Activated CD4-positive, CD25-positive, alpha-beta regulatory T cell (primary cell): ENCODE results near the gene SLIT1.

ENCODE experiments used
- DNase-seq, 4 experiments: peaks; one replicate each; lab custom pipeline; 2025; lab: John Stamatoyannopoulos, UW

The SLIT1 gene

GRCh38 chr10:97200616-97201015 lies 14.9 kb upstream of the SLIT1 start:
- no peak for DNase-seq

GRCh38 chr10:97199152-97199551 lies 13.4 kb upstream of the SLIT1 start:
- DNase-seq, result no peak

DNA sequence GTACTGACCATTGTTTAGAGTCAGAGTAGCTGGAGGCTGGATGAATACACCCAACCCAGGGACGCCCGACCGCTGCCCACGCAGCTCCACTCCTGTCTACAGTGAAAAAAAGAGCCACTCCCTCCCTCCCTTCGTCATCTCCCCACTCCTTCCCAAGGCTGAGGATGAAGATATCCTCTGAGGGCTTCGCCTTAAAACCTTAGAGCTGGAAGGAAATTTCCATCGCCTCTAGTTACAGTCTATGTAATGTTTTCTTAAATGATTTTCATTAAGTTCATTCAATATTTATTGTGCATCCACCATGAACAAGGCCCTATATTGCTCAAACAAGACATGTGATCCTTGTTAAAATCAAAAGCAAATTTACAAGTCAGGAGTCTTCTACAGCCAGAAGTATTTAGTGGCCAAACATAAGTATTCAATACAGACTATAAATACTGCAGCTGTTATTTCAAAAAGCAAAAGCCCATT lies 11.3 kb upstream of the SLIT1 start:
- no peak for DNase-seq

- DNase-seq, result peak; percentile 15 to 33 (median 30)
Measured at GRCh38 chr10:97196223-97197029, 10.7 kb upstream of the SLIT1 start.

DNA sequence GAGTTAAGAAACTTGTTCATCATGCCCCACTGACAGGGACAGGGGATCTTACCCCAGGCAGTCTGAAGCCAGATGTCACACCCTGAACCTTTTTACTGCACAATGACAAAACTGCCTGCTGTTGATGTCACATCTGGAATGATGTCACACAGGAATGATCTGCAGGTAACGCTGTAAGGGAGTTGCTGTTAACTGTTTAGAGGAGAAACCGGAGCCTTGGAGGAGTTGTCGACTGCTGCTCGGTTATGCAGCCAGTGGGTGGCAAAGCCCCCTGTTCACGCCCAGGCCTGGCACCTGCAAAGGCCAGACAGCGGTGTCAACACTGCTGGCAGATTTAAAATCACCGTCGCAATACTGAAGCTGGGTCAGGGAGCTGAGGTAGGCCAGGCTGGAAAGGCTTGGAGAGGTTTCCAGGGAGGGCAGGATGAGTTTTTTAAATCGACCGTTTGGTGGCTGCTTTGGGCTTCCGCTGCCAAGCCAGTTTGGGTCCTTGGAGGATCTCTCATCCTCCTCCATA lies 10.0 kb upstream of the SLIT1 start:
- DNase-seq, result no peak

- DNase-seq, result no peak
Measured at GRCh38 chr10:97192952-97193435, 7.2 kb upstream of the SLIT1 start.

DNA sequence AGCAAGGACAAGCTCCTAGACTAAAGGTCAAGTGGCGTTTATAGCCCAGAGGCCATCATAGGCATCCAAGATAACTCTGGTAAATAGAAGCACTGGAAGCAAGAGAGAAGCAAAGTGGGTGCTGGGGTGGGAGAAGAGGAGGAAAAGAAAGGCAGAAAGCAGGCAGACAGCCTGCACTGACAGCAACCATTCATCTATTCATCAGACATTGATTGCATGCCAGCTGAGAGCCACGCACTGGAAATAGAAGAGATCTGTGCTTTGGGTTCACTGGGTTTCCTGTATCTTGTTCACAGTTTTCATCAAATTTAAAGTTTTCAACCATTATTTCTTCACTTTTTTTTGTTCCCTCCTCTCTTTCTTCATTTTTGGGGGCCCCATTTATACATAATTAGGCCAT lies 4.7 kb upstream of the SLIT1 start:
- DNase-seq, result no peak

DNA sequence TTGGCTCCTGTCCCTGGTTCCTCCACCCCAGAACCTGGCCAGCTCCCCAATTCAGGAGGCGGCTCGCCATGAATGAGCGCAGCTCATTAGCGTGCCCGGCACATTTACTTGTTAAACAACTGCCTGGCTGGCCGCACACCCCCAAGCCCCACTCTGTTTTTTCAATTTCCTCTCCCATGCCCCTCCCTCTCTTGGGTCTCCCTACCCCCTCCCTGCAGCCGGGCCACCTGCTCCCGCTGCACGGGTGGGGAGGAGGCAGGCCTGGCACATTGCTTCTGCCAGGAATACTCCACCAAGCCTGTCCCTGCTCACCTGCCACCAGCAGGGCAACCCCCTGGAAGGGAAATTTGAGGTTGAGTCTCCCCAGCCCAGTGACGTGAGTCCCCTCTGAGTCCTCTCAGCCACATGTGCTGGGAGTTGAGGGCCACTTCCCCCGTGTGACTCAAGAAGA lies 2.5 kb upstream of the SLIT1 start:
- DNase-seq, result no peak

DNA sequence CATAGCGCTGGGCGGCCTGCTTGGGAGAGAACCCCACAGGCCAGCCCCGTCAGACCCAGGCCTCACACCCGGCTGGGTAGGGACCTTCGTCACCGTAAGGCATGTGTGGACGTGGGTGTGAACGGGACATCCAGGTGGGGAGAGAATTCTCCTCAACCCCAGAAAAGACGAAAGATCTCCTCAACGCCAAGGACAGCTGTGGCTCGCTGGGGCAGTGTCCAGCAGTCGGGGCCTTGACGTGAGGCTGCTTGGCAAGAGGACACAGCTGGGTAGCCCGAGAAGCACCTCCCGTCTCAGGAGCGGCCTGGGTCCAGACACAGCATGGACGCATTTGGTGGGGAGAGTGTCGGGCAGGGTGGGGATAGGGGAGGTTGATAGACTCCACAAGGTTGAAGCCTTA lies 1.2 kb upstream of the SLIT1 start:
- no peak for DNase-seq

- no peak for DNase-seq
Measured at GRCh38 chr10:97184971-97185325, 811 bp downstream of the SLIT1 start.

- DNase-seq, result no peak
Measured at GRCh38 chr10:97183314-97183713, 2.4 kb downstream of the SLIT1 start.

DNA sequence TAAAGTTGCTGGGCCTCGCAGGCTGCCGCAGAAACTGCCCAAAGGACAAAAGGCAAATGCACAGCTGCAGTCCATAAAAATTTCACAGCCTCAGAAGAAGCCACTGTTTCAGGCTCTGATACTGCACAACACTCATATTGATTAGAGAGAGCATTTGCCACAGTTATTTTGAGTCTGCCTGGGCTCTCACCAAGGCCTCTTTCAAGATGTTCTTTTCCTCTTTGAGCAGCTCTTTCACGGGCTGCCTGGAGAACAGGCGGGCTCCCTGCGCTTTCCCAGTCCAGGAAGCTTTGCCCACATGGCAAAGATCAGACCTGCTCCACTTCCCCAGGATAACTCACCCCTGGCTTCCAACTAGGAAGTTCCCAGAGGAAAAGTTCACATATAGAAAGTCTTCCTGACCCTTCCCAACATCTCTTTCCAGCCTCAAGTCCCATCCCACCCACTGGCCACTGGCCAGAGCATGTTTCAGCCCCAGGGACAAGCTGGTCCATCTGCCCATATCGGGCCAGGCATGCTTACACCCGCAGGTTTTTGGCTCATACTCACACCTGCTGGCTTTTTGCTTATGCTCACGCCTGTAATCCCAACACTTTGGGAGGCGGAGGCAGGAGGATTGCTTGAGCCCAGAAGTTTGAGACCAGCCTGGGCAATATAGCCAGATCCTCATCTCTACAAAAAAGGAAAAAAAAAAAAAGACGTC lies 3.3 kb downstream of the SLIT1 start:
- no peak for DNase-seq

DNA sequence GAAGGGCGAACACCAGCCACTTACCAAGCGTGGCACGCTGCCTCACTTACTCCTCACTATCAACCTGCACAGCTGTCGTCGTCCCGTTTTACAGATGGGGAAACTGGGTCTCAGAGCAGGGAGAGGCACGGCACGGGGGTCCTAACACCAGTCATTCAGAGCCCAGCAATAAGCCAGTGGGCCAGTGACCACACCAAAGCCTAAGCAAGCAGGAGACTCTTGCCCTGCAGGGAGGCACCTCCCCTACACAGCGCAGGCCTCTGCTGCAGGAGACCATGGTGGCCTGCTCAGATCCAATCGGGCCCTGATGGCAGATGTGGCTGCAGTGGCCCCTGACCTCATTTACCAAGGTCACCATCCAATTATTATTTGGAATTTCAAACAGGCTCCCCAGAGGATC lies 4.8 kb downstream of the SLIT1 start:
- DNase-seq, result no peak

DNA sequence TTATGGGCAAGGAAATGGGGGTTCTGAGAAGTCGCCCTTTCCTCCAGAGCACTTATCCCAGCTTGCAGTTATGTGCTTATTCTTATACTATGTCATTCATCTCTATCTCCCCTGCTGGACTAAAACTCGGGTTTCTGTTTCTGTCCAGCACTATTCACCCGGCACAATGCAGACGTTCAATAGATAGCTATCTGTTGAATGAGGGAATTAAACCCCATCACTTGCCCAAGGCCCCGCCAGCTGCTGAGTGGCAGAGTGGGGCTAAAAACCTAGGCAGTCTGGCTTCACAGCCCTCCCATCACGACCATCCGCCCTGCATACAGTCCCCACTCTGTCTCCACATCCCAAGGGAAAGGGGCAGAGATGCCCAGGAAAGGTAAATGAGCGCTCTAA lies 5.4 kb downstream of the SLIT1 start:
- DNase-seq, result no peak

- no peak for DNase-seq
Measured at GRCh38 chr10:97179731-97180362, 5.9 kb downstream of the SLIT1 start.

GRCh38 chr10:97179311-97179710 lies 6.4 kb downstream of the SLIT1 start:
- no peak for DNase-seq

GRCh38 chr10:97178074-97178473 lies 7.7 kb downstream of the SLIT1 start:
- DNase-seq, result no peak

DNA sequence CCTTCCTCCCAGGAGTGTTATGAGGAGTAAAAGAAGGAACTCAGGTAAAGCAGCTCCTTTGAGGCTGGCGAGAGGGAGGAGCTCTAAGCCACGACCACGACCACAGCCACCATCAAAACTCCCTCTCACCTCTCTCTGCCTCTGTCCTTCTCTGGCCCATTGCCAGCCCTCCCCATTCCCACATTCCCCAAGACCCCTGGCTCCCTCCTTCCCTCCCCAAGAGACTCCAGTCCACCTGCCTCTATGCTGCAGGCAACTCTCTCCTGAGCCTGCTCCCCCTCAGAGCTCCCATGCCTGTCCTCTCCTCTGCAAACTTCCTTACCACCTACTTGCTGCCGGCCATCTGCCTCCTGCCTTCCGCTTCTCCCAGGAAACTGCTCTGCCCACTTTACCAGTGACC lies 9.5 kb downstream of the SLIT1 start:
- no peak for DNase-seq

DNA sequence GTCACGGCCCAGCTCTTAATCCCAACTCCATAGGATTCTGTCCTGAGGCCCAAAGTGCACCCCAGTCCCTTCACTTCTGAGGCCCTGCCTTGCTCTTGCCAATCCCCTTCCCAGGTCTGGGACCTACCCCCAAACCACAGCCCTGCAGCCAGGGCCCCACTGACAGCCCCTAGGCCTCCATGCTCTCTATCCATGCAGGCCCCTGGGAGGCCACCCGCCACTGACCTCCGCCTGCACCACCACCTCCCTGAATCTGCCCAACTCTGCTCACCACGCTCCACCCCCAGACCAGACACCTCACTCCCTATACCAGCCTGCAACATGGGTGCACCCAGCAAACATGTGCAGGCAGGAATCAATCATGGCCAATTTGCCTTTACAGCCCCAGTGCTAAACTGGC lies 10.2 kb downstream of the SLIT1 start:
- no peak for DNase-seq

DNA sequence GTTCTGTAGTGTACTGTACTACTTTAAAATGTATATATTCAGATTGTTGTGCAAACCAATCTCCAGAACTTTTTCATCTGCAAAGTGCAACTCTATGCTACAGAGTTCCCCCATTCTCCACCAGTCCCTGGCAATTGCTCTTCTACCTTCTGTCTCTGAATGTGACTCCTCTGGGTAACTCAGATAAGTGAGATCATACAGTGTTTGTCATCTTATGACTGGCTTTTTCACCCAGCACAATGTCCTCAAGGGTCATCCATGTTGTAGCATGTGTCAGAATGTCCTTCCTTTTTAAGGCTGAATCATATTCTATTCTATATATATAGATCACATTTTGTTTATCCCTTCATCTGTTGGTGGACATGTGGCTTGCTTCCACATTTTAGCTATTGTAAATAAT lies 10.8 kb downstream of the SLIT1 start:
- DNase-seq, result no peak

DNA sequence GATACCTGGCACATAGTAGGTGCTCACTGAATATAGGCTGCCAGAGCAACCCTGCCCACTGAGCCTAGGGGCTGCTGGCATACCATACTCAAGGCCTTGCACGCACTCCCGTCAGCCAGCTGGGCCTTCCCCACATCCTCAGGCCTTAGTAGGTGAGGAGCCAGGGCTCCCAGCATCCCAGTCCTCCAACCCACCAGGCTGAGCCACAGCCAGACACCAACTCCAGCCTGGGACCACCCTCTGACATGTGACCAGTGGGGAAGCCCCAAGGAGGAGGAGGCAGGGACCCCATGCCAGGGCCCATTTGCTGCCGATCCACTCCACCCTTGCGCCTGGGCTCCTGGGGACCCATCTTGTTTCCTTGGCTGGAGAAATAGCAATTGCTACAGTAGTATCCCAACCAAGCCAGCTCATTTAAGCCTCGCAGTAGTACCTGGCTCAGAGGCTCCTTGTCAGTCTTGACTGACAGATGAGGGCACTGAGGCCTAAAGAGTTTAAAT lies 11.4 kb downstream of the SLIT1 start:
- DNase-seq, result no peak

- DNase-seq, result no peak
Measured at GRCh38 chr10:97173036-97173435, 12.7 kb downstream of the SLIT1 start.
